ENCODE results near the gene CTBP2.

Gene CTBP2

DNA sequence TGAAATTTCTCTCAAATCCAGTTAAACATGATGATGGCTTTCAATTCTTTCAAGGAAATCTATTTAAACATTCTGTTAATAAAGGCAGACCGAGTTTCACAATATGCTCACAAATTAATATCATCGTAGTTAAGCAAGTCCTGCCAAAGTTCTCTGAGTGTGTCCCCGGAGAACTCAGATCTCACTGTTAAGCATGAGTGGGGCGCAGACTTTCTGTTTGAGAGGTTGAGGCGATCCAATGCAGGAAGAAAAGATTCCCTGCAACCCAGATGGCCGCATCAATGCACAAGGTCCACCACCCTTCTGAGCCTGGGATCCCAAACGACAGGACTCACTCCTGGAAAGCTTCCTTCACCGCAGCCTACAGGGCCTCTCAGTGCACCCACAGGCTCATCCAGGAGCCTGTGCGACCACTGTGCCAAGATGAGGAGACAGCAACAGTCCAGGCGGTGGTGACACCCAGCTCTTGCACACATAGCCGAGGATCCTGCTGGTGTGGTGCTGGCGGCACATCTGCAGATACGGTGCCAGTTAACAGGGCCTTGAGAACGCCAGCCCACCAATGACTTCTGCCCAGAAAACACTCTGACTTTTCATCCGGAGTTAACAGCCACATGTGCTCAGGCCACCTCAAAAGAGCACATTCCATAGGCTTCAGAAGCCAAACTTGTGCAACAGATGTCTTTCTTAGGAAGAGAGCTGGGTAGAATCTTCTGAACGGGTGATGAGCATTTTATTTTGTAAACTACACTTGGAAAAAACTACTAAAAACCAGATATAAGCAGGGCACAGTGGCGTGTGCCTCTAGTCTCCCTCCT, 116.3 kb downstream of the CTBP2 start:
- peak; percentile 66 for DNase-seq (ENCODE audit: low spot score)

DNA sequence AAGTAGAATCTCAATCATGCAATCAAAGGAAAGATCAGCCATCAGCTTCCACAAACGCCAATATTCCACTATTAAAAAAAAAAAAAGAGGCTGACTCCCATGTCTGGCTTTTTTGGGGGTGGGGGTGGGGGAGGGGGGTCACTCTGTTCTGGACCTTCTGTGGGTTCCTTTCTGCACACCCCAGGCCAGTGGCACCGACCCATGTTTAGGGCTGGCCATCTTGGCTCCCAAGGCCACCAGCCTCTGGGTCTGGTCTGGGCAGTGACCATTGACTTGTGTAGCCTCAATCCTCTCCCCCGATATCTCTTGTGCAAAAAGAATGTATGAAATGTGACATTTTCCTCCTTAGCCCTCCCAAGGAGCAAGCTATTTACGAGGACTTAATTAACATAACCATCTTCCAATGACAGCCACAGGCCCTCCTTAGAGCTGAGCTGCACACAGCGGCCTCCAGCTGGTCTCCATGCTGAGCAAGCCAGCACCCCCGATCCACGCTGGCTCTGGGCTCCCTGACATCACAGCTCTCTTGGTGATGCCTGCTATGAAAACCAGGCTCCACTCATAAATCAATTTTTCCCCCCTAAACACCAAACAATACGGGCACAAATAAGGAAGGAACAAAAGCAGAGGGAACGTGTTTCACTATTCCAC, 118.4 kb downstream of the CTBP2 start:
- no peak for DNase-seq (ENCODE audit: low spot score)

DNA sequence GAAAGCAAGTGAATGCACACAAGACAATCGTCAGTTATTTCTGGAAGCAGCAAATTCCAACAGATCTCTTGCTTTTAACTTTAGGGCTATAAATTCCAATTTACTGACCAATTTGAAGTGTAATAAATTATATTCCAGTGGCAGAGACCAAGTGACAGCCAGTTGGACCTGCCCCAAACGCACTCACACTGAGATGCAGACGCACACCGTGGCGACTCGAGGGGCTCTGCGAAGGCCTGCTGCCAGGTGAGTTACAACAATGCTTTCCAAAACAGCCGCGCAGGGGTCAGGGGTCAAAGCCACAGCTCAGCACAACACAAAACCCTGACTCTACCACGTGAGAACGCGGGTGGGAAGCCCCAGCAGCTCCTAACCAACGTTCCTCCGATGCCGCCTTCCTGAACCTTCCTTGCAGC, 121.0 kb downstream of the CTBP2 start:
- DNase-seq (ENCODE audit: low spot score): no peak

DNA sequence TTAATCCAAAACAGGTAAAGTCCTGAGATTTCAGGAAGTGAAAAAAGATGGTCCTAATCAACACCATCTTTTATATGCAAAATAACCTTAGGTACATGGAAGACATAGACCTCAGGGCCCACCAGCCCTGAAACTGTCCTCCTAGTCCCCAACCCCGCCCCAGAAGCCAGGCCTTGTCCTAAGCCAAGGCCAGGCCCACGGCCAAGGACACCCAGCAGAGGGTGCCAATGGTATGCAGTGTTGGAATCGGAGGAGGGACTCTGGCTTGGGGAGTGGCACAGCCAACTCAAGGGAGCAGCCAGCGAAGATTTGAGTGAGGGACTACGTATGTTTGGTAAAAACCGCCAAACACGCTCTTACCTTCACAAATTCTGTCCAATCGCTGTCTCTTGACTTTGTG, 121.7 kb downstream of the CTBP2 start:
- no peak for DNase-seq (ENCODE audit: low spot score)

DNA sequence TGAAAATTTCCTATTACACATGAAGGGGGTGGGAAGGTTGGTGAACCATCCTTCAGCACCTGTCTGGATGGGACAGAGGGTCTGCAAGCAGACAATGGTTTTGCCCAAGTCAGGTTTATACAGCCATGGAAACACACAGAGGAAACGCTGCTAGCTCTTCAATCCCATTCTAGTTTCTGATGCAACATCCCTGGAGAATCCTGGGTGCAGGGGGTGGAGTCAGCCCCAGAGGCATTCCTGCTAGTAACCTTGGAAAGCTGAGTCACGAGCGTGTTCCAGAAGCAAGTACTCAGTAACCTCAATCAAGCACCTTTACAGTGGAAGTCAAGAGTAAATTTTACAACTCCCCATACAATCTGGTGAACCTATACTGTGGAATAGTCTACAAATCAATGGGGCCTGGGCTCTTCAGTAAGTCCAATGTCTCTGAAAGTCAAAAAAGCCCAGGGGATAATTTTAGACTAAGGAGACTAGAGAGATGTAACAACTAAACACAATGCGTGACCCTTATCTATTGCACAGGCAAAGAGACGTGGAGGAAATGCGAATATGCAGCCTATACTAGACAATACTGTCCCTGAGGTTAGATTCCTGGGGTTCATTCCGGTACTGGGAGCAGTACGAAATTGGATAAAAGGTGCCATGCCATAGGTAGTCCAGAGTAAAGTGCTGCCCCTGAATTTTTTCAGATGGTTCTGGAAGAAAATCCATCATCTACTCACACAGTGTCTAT, 123.1 kb downstream of the CTBP2 start:
- no peak for DNase-seq (ENCODE audit: low spot score)

DNA sequence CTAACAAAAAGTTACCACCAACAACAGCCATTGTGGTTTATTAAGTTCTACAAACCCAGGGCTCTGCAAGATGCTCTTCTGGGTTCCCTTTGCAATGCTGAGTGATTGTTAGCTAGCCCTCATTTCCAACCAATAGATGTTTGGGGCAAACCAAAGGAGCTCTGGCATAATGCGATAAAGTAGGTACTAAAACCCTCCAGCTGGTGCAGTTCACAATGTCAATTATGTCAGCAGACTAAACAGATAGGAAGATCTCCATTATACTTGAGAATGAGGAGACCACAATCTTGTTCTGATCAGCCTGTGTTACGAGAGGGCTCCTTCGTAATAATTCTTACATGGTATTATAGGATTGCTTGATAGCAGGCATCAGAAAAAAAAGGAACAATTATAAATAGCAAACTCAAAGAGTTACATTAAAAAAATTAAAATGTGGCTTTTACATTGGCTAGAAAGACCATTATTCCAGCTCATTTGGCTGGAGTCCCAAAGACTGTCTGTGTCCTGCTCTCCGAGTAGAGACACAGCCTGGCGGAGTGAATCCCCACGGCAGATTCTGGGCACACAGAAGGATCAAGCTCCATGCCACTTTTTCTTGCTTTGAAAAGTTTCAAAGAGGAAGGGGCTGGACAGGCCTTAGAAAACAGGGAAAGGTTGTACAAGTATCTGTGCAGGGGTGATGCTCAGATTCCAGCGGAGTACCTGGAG, 124.6 kb downstream of the CTBP2 start:
- no peak for DNase-seq (ENCODE audit: low spot score)

DNA sequence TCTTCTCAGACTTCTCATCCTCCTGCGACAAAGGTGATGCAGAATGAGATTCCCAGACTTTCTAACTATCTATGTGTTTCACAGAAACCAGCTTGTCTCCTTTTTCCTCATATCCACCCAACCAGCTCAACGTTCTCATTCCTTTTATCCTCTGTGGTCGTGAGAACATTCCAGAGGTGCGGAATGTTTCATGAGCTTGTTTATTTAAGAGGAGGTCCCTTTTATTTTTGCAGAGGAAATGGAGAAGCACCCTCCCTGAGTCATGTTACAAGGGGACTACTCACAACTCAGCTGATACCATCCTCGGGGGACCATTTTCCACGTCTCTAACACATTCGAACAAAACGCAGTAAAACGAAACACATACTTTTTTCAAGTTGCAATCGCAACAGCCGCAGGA, 125.2 kb downstream of the CTBP2 start:
- DNase-seq (ENCODE audit: low spot score): peak; percentile 48

DNA sequence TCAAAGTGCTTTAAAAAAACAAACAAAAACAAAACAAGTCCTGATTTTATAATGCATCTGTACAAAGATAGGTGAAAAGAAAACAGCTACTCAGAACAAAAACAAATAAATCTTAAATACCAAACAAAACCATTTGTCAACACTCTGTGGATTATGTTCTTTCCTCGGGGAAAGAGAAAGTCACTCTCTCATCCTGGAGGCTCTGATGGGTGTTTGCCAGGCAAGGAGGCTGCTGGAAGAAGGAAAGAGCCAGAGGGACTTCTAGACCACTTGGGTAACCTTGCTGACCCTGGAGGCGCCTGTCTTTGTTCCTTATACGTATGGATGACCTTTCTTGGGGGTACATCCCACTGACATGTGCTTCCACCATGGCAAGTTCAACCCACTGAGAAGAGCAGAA, 125.7 kb downstream of the CTBP2 start:
- DNase-seq (ENCODE audit: low spot score): no peak

DNA sequence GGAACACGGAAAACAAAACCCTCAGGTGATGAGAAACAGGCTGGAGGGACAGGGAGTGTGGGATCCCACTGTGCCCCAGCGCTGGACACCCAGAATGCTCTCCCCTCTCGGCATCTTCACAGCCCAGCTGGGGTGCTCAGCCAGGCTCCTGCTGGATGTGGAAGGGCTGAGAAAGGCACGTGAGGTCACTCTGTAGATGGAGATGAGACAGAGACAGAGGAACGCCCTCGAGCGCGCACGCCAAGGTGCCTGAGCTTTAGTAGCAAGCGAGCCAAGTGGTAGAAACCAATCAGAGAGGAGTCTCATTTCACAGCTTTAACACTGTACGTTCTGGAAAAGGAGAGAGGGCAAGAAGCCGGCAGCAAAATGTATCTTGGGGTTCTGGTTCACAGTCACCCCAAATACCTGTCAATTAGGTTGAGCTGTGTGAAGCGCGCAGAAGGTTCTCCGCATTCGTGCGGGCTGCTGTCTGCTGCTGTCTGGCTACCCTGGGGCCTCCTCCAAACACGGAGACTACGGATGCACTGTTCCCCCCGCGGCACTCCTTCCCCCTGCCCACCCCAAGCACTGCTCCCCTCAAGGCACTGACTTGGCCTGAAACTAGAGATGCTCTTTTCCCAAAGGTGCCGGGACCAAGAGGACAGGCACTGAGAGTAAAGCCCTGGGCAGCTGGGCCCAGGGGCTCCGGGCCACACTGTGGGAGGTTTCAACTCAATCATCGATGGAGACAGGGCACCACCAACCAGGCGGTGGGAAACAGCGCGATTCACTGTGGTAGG, 127.0 kb downstream of the CTBP2 start:
- no peak for DNase-seq (ENCODE audit: low spot score)

DNA sequence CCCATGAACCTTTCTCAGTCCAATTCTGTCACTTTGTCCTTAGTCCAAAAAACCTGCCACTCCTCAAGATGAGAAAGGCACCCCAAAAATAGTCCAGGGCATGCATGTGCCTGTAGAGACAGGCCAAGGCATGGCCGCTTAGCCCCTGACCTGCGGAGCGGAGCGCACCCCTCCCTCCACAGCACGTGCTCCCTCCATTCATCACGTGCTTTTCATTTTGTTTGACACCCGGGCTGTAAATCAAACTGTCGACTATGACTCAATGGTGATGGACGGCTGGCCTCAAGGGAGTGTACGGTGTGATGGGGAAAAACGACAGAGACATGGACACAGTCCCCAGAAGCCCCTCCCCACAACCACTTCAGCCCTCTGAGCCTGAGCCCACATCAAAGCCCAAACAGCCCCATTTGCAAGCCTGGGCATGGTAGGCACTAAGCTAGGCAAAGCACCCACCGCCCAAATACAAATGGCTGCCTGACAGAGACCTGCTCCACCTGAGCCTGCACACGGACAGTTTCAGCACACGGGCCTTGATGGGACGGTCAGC, 127.8 kb downstream of the CTBP2 start:
- no peak for DNase-seq (ENCODE audit: low spot score)

DNA sequence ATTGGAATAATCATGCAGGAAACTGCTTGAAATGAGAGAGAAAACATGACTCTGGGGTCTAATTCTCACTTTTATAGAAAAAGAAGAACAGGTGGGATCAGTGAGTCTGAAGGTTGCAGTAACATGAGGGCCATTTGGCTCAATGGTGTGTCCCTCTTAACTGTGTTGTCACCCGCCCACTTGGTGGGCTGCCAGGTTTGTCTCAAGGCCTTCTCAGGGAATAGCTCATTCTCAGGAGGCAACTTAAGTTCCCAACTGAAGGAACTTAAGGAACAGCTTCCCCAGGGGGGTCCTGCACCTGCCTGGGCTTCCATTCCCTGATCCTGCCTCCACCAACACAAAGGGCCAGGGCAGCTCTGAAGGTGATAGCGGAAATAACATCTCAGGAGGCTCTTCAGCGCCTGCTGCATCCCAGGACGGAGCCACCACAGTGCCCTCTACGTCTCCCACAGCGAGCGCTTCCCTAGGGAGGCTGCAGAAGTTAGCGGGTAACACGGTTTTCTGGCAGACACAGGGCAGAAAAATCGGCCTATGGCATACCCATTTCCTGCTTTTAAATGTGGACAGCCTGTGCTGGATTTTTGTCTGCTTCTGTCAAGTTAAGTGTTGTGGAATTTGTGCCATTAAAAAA, 129.7 kb downstream of the CTBP2 start:
- DNase-seq (ENCODE audit: low spot score): no peak

DNA sequence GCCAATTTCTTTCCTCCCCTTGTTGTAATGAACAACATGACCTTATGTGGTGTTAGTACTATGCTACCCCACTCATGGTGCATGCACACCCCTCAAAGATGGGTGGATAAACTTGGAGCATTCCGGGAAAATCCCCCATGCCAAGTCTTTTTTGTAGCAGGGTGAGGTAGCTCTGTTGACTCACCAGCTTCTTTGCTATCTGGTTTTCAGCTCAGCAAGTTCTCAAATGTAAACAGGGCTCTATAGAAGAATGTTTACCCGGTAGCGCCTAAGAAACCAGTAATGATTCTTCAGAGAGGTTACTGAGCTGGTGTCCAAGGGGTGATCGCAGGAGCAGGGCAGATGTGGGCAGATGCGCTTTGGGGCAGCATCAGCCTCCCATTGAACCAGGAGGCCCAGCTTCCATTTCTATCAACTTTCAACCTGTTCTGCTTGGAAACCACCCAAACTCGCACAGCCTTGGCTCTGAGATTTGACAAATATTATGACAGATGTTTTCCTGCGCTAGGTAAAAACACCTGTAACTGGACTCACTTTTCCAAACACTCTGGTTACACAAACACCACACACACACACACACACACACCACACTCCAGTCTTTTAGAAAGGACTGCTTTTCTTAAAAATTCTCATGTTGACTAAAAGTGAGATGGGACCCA, 130.7 kb downstream of the CTBP2 start:
- no peak for DNase-seq (ENCODE audit: low spot score)

DNA sequence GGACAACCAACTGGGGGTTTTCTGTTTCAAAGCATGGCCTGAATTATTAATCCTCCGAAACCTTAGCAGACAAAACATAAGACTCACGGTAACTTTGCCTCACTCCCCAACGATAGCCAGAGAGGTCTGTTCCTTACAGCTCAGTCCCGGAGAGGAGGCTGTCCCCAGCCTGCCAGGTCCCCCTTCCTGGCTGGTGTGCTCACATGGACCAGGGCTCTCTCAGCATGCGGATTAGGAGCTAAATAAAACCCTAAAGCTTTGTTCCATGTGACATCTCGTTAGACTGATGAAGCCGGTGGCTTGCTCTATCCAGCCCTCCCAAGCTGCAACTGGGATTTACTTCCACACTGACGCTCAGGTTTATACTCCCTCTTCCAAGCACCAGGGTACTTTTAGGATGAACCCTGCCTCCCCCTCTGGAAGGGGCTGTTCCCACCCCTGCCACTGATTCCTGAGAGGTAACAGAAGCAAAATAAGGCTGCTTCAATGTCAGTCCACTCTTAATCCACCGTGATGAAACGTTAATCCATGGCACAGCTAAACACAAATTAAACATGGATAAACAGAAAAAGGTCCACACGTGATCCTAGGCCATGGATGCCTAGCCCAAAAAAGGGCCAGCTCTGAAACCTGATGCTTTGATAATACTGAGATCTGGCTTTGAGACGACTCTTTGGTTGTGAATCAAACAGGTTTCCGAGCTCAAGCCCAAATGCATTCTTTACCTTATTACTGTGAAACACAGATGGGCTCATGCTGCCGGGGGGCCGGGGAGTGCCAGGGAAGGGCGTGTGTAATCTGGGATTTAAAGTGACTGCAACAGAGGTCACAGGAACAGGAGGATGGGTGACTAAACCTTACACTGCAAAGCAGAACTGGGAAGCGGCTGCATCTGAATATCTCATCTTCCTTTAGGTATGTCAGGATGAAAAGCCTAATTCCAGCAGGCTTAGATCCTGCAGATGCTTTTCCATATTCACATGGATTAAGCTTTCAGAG, 132.2 kb downstream of the CTBP2 start:
- DNase-seq (ENCODE audit: low spot score): peak; percentile 67

DNA sequence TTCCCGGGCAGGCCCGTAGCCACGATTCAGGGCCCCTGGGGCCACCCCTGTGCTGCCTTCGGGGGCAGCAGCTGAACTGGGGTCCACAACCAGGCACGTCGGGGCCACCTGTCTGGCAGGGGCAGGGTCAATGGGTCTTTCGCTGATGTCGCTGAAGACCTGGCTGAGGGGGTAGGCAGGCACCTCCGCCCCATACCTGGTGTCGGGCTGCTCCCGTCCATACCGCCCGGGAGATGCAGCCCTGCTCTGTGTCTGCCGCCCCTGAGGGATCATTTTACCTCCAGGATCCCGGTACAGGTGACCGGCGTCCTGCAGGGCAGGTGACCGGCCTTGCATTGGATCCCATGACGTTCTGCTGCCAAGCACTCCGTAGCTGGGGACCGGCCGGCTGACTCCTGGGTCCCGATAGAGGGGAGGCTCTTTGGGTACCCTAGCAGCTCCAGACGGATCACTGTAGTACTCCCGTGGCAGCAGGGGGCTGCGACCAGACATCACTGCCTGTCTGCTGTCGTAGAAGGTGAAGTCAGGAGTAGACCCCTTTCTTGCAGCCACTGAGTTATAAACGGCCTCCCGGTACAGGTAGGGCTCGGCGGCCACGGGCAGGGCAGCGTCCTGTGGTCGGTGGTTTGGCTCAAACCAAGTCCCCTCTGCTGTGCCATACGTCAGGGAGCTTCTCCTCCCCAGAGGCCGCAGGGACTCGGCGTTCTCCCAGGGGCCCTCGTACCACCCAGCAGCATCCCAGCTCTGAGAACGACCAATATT, 133.2 kb downstream of the CTBP2 start:
- DNase-seq (ENCODE audit: low spot score): no peak

DNA sequence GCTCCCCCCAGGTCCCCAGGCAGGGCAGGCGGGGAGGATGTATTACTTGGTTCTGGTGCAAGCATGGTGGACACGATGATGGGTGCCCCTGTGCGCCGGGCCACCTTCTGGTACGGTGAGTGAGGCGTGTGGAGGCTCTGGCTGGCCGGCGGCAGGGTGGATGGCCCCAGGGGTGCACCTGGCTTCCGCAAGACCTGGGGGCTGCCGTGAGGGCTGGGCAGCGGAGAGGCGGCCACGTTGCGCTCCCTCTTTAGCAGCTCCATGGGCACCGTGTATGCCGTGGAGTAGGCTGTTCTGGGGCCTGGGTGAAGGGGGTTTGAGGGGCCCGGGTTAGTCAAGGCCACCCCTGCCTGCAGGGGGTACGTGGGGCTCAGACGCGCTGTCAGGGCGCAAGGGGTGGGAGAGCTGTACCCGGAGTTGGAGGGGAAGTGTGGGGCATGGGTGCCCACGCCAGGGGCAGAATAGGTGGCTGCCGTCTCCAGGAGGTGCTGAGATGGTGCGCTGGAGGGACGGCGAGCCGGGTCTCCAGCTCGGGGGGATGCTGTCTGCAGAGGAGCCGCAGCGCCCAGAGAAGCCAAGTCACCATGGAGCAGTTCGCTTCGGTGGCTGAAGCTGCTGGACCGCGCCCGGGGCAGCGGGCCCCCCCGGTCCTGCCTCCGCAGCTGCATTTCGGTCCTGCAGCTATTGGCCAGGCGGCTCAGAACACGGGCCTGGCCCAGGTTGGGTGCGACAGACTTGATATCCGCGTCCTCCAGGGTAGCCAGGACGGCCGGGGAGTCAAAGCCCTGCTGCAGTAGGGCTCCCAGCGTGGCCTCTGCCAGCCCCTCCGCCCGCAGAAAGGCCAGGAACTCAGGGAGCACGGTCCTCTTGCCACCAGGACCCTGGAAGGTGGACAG, 134.1 kb downstream of the CTBP2 start:
- no peak for DNase-seq (ENCODE audit: low spot score)

DNA sequence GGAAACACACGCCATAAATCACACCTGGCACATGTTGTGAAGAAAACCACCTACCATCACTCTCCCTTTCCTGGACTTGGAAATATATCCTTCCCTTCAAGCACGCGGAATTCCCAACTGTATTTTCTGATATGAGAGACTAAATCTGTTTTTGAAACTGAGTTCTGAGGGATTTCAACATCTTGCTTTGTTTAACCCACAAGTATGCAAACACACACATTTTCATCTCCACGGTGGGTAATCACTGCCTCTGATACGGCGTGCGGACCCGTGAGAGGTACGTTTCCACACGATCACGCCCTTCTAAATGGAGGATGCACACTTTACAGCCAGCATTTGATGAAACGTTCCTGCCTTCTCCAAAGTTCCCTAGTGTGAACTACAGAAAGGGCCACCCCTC, 135.0 kb downstream of the CTBP2 start:
- DNase-seq (ENCODE audit: low spot score): no peak

Measured in AG20443 (cell line).